GF-D8 (cell line): ENCODE results near the gene FAM234B.

Experiments used
- DNase-seq: peaks from one replicate; lab custom pipeline; 2025; lab: John Stamatoyannopoulos, UW

FAM234B gene

DNA sequence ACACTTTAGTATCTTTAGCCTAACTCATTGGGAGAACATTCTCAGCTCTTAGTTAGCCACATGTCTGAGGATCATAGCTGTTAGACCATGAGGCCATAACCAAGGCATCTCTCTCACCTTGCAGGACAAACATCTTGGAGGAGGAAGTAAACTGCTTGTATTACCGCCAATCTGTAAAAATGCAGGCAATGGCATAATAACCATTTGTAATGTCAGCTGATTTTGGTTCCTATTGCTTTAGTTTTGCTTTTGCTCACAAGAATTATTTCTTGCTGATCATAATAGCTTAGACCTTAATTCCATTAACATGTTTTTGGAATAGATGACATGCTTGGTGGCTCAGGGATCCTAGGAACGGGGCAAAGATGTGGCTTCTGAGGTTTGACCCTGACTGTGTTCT is 75.6 kb downstream of the FAM234B start:
- no peak for DNase-seq

GRCh38 chr12:13120413-13120812 is 76.2 kb downstream of the FAM234B start:
- no peak for DNase-seq

DNA sequence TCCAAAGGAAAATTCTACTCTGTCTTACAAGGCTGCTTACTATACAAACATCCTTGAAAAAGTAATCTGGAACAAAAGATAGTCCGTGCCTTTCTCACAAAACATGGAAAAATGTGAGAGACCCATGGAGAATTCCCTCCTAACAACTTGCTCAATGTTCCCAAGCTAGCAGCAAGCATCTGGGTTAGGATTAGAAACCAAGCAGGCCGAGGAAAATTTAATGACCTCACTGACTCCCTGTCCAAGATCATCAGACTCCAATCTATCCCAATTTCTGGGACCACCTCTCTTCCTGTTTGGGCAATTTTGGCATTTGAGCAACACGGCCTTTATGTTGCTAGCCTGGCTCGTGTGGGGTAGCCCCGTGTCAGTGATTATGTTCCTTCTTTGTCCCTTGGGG is 77.4 kb downstream of the FAM234B start:
- DNase-seq: no peak

DNA sequence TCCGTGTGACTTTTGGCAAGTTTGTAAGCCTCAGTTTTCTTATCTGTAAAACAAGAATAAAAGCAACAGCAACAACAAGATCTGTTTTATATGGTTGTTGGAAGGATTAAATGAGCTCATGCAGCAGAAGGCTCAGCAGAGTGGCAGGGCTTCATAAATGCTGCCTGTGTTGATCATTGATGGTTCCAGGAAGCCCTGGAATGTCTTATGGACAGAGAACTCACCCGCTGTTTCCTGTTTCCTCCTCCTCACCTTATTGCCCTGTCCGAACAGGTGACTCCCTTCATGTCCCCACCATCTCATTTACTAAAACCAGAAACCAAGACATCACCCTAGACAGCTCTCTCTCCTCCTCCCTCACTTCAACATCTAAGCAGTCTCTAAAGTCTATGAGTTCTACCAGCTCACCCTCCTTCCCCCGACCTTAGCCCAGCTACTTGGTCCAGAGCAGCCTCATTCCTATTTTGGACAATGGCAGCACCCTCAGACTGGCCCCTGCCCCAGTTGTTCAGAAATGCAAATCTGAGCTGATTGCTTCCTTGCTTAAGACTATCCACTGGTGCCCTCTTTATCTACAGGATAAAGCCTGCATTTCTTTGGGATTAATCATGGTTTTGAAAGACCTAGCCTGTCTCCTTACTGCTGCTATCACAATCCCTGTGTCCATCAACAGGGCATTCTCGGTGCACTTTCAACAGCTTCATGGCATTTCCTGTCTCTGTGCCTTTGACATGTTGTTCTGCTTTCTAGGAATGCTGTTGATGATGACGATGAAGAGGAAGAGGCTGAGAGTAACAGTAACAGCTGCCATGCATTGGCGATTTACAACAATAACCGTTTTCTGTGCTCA is 80.7 kb downstream of the FAM234B start:
- no peak for DNase-seq

GRCh38 chr12:13125996-13126395 is 81.8 kb downstream of the FAM234B start:
- DNase-seq: no peak

DNA sequence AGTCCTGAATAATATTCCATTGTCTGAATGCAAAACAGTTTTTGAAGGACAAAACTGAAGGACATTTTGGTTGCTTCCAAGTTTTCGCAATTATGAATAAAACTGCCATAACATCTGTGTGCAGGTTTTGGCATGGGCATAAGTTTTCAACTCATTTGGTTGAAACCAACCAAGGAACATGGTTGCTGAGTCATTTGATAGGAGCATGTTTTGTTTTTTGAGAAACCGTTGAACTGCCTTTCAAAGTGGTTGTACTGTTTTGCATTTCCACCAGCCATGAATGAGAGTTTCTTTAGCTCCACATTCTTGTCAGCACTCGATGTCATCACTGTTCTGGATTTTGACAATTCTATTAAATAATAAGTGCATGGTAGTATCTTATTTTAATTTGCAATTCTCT is 82.3 kb downstream of the FAM234B start:
- DNase-seq: no peak

DNA sequence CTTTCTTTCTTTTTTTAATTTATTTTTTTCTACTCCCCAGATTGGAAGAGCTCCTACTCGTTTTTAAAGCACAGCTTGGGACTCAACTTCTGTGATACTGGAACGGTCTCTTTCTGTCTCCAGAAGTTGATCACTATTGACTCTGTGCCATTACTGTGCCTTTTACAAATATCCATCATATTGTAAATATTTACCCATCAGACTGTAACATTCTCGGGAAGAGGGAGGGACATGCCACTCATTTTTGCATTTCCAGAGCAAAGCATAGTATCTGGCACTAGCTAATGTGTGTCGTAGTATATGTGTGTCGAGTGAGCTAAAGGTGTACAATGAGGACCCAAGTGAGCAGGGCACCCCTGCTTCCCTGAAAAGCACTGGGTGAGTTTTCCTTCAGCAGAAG is 83.3 kb downstream of the FAM234B start:
- DNase-seq: no peak

- DNase-seq: no peak
Measured at GRCh38 chr12:13128291-13128965, 84.2 kb downstream of the FAM234B start.

DNA sequence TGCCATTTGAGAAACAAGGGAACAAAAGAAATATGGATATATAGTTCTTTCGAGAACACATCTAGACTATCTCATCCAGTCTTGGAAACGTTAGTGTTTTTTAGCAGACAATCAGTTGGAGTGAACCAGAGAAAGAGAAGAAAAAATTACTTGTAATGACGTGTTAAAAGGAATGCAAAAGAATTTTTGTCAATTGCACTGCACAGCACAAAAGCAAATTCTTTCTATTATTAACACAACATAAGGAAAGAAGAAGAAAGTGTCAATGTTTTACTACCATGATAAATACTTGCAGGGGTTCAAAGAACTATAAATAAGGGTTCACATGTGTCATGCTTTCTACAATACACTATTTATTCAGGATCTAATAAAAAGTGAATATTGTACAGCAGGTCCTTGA is 86.8 kb downstream of the FAM234B start:
- no peak for DNase-seq
